Ovary (tissue), 9 donors: ENCODE measurements around the gene DGKG. TPM values are rescaled to one million over a fixed set of nuclear protein-coding genes. Genes with fewer than 3 reads are reported as not detected.

Experiments used
- DNase-seq, 5 donors: peaks; one replicate each; pipeline ENCODE4 v3.0.0-alpha.2; 2019 to 2020
- H3K27ac ChIP-seq, 2 donors: fragments of 200-600 bp; one replicate each; pipeline versions ENCODE4 v1.5.1 to v1.8.0; 2019 to 2022
- H3K27me3 ChIP-seq: fragments of 200-600 bp; one replicate; pipeline ENCODE4 v1.8.0; 2022
- H3K36me3 ChIP-seq: fragments of 200-600 bp; sonication (generic); one replicate; pipeline ENCODE4 v1.5.1; 2019
- H3K4me1 ChIP-seq: one replicate; pipeline ENCODE4 v1.8.1; 2013; ENCODE audit warnings: mild to moderate bottlenecking, moderate library complexity; ENCODE audit not compliant: insufficient read depth
- H3K4me3 ChIP-seq: fragments of 200-600 bp; sonication (generic); one replicate; pipeline ENCODE4 v1.5.1; 2017
- H3K9me3 ChIP-seq, 2 donors: fragments of 200-600 bp in 1 of 2; sonication (generic) in 1 of 2; one replicate each; pipeline versions ENCODE4 v1.5.1 to v1.8.1; 2013 to 2019; ENCODE audit warnings: mild to moderate bottlenecking in 1 of 2, moderate library complexity in 1 of 2
- CTCF ChIP-seq, 3 donors: fragments of 450-650 bp in 2 of 3; fragments of 200-600 bp in 1 of 3; IDR thresholded peaks; one replicate each; pipeline versions ENCODE4 v1.5.1 to v1.8.0; 2016 to 2022; ENCODE audit warnings: antibody characterized with exemption in 3 of 3, mild to moderate bottlenecking in 1 of 3
- EP300 ChIP-seq: sonication (generic); formaldehyde crosslinking; IDR thresholded peaks from one replicate; pipeline ENCODE4 v1.6.1; 2017; ENCODE audit warnings: antibody characterized with exemption
- POLR2A ChIP-seq: fragments of 450-650 bp; IDR thresholded peaks from one replicate; pipeline ENCODE4 v1.6.1; 2017; ENCODE audit warnings: antibody characterized with exemption, mild to moderate bottlenecking, moderate library complexity
- WGBS, 3 donors: extraction: QIAGEN DNeasy Blood & Tissue Kit in 1 of 3; methylation state at CpG; one replicate each; pipeline versions ENCODE4 v1.1.5 to v1.1.7; 2013 to 2017; 5-methylcytosine and 5-hydroxymethylcytosine counted together
- intact Hi-C, 4 donors: fragments of 100-400 bp; cut with DNase I; formaldehyde crosslinking; loops; one replicate each; pipeline versions ENCODE4 v1.11.0 to v1.15.1; 2022 to 2023
- polyA plus RNA-seq, 2 donors: library from polyadenylated mRNA; stranded (reverse); fragments of 200-250 nt in 1 of 2; fragments of 350-450 nt in 1 of 2; fragmentation: Illumina TruSeq in 1 of 2; extraction: RNeasy Lipid Tissue Mini Kit (QIAGEN cat#74804) in 1 of 2; gene quantifications; one replicate each; pipeline ENCODE4 v1.2.3, GENCODE V29; 2013 to 2014
- total RNA-seq, 7 donors: library from RNA; depleted of rRNA in 2 of 7; stranded (reverse); fragments of >200 nt in 2 of 7; fragmentation: NEBNext Ultra II Directional in 3 of 7; extraction: Animal tissue kit (Norgen Biotek cat#: 25700) in 3 of 7; gene quantifications; one replicate each; pipeline versions ENCODE4 v1.1.0 to v1.2.4, GENCODE V29; 2016 to 2023
- donor health status: DM: no; HTN: no; CAD: no; lungs with moderate emphysema.
- donor health status: DM: no; HTN: no; CAD: no.
- donor health status: Bipolar disorder and iron deficiency.
- donor health status: DM: yes; HTN: yes; CAD: no.
- donor health status: DM: no; HTN: no; CAD: no.
- donor health status: DM: yes; HTN: yes; CAD: no.

The DGKG gene
- total and polyA plus RNA-seq, 9 donors = 1.0 to 7.0 (median 4.1) TPM

- Histone ChIP-seq H3K27me3 (no peaks in the 10 kb centered on the region), H3K9me3 (no peaks in the 10 kb centered on the region), H3K36me3 (no peaks in the 10 kb centered on the region), H3K4me3 (no peak overlapping the region), H3K27ac (no peak overlapping the region), H3K4me1 (no peaks in the 10 kb centered on the region)
- DNase-seq = no peak
- intact Hi-C loops = loop anchor here in 1 of 4 donors (2.0 kb wide), 1 partner anchor 53 kb away; no protein-coding TSS in a partner anchor
- 72 to 78% (median 73%) methylated on average over 16 of the region's 16 CpGs for WGBS, 3 donors
- TF ChIP-seq POLR2A = no peak
- no peak for TF ChIP-seq EP300
- no peak for TF ChIP-seq CTCF (IDR thresholded peaks at IDR 0.05)
Measured at GRCh38 chr3:186273586-186273985, 88.4 kb downstream of the DGKG start.

- H3K4me1 ChIP-seq = no peaks in the 10 kb centered on the region
- TF ChIP-seq POLR2A (no peak), EP300 (no peak), CTCF (IDR thresholded peaks at IDR 0.05) (no peak)
- no peak overlapping the region for H3K4me3 ChIP-seq
- 87 to 91% (median 89%) methylated on average over 7 of the region's 7 CpGs for WGBS, 3 donors
- H3K27ac ChIP-seq = no peak overlapping the region
- H3K36me3 ChIP-seq = no peaks in the 10 kb centered on the region
- no peaks in the 10 kb centered on the region for H3K27me3 ChIP-seq
- no peaks in the 10 kb centered on the region for H3K9me3 ChIP-seq
- intact Hi-C loops = no loop called here
- DNase-seq = no peak
Measured at GRCh38 chr3:186270701-186271100, 91.3 kb downstream of the DGKG start.

- Histone ChIP-seq H3K27ac (no peak overlapping the region), H3K4me3 (no peak overlapping the region), H3K4me1 (no peaks in the 10 kb centered on the region), H3K36me3 (no peaks in the 10 kb centered on the region), H3K9me3 (no peaks in the 10 kb centered on the region), H3K27me3 (no peaks in the 10 kb centered on the region)
- intact Hi-C loops = no loop called here
- no peak for DNase-seq
- TF ChIP-seq CTCF (IDR thresholded peaks at IDR 0.05) (no peak), POLR2A (no peak), EP300 (no peak)
- 84 to 88% (median 87%) methylated on average over 29 of the region's 29 CpGs for WGBS, 3 donors
Measured at GRCh38 chr3:186268616-186269448, 93.2 kb downstream of the DGKG start.

GRCh38 chr3:186267758-186268157, 94.3 kb downstream of the DGKG start:
- no peaks in the 10 kb centered on the region for H3K9me3 ChIP-seq
- no peaks in the 10 kb centered on the region for H3K4me1 ChIP-seq
- H3K36me3 ChIP-seq = no peaks in the 10 kb centered on the region
- TF ChIP-seq CTCF (IDR thresholded peaks at IDR 0.05) = no peak
- TF ChIP-seq POLR2A = no peak
- TF ChIP-seq EP300 = no peak
- intact Hi-C loops = no loop called here
- 84 to 87% (median 85%) methylated on average over 6 of the region's 6 CpGs for WGBS, 3 donors
- H3K27me3 ChIP-seq = no peaks in the 10 kb centered on the region
- H3K27ac ChIP-seq = no peak overlapping the region
- no peak for DNase-seq
- no peak overlapping the region for H3K4me3 ChIP-seq
